ENCODE results near the gene MYO18B.

DNA sequence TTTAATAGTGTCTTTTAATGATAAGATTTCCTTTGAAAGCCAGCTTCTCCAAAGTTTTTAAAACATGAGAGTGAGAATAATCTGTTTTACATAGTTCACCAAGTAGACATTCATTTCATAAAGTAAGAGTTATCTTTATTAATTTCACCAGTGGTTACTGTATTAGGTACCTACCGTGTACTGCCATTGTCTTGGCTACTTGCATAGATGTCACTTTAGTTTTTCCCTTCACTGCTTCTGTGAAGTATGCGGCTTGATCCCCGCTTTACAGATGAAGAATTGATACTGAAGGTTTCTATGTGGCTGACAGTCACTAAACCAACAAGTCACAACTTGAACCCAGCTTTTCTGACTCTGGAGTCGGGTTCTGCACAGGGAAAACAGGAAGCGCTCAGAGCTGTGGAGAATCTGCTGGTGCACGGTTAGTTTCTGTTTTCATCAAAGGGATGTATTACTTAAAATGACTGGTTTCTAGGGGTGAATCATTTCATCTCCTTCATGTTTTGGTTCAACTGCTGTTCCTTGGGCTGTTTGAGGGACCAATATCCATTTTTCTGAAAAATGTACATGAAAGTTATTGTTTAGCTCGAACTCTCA, 39.3 kb upstream of the MYO18B start:
- TF ChIP-seq, protein P1, sequence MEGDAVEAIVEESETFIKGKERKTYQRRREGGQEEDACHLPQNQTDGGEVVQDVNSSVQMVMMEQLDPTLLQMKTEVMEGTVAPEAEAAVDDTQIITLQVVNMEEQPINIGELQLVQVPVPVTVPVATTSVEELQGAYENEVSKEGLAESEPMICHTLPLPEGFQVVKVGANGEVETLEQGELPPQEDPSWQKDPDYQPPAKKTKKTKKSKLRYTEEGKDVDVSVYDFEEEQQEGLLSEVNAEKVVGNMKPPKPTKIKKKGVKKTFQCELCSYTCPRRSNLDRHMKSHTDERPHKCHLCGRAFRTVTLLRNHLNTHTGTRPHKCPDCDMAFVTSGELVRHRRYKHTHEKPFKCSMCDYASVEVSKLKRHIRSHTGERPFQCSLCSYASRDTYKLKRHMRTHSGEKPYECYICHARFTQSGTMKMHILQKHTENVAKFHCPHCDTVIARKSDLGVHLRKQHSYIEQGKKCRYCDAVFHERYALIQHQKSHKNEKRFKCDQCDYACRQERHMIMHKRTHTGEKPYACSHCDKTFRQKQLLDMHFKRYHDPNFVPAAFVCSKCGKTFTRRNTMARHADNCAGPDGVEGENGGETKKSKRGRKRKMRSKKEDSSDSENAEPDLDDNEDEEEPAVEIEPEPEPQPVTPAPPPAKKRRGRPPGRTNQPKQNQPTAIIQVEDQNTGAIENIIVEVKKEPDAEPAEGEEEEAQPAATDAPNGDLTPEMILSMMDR (IDR thresholded peaks at IDR 0.05; ENCODE audit: low read depth, low read length) = no peak
- no peak for TF ChIP-seq EZH2phosphoT487 (IDR thresholded peaks at IDR 0.05; ENCODE audit: low read depth)
